AG09309 (cell line): ENCODE measurements around the gene BCAS2.

Source experiments
- DNase-seq: peaks from one replicate; pipeline ENCODE4 v3.0.0-alpha.2; 2010; ENCODE audit warnings: low read depth
- H3K4me3 ChIP-seq: 2 replicates; pipeline ENCODE4 v1.5.1; 2011; ENCODE audit warnings: mild to moderate bottlenecking, low read depth, low read length, moderate library complexity; ENCODE audit not compliant: control insufficient read depth
- TF ChIP-seq, protein P1 (sequence below): IDR thresholded peaks from 2 replicates; pipeline ENCODE4 v1.5.1; 2011; ENCODE audit warnings: mild to moderate bottlenecking, low read depth, low read length, inconsistent platforms; ENCODE audit not compliant: insufficient read depth, control insufficient read depth; ENCODE audit errors: missing control alignments

The BCAS2 gene

GRCh38 chr1:114581335-114582287 is at the start of gene BCAS2:
Gene BCAS2 (minus strand): TSS chr1:114581615. CDS start chr1:114581591, 24 bp downstream.
- H3K4me3 ChIP-seq = peak within 1 kb of the TSS; percentile 61
- peak; percentile 95 for DNase-seq
- TF ChIP-seq, protein P1, sequence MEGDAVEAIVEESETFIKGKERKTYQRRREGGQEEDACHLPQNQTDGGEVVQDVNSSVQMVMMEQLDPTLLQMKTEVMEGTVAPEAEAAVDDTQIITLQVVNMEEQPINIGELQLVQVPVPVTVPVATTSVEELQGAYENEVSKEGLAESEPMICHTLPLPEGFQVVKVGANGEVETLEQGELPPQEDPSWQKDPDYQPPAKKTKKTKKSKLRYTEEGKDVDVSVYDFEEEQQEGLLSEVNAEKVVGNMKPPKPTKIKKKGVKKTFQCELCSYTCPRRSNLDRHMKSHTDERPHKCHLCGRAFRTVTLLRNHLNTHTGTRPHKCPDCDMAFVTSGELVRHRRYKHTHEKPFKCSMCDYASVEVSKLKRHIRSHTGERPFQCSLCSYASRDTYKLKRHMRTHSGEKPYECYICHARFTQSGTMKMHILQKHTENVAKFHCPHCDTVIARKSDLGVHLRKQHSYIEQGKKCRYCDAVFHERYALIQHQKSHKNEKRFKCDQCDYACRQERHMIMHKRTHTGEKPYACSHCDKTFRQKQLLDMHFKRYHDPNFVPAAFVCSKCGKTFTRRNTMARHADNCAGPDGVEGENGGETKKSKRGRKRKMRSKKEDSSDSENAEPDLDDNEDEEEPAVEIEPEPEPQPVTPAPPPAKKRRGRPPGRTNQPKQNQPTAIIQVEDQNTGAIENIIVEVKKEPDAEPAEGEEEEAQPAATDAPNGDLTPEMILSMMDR = no peak

DNA sequence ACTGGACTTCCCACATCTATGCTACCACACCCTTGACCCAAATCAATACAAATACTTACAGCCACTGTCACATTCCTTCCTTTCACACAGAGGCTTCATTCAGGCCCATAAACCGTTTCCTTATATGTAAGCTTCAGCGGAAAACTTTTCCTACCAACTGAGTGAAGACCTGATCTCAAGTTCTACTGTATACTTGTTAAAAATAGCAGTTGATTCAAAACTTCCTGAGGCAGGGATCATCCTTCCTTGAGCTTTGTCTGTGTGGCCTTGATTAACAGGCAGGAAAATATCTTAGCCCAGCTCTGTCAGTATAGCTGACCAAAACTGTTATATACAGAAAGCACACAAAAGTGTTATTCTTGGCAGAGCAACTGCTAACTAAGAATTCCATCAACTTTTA is 45.7 kb upstream of the BCAS2 start:
- TF ChIP-seq, protein P1 = no peak
- DNase-seq = no peak
- no peak overlapping the region for H3K4me3 ChIP-seq

GRCh38 chr1:114623364-114623763 is 41.9 kb upstream of the BCAS2 start:
- no peak overlapping the region for H3K4me3 ChIP-seq
- TF ChIP-seq, protein P1 = no peak
- no peak for DNase-seq

- no peak overlapping the region for H3K4me3 ChIP-seq
- DNase-seq = no peak
- TF ChIP-seq, protein P1 = no peak
Measured at GRCh38 chr1:114620419-114620818, 39.0 kb upstream of the BCAS2 start.

DNA sequence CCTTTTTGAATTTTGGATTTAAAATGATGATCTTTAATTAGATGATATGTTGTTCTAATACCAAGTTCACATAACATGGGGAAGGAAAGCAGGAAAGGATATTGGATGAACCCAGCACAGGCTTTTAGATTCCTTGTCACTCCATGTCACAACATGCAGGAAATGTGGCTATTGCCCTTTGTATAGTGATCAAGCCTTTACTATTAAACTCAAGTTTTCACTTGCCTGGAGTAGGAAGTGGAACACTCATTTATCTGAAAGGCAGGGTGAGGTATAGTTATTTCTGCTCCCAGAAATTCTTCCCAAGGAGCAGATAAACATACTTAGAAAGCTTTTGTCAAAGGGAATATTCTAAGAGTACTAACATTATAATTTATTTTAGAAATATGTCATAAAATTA is 37.2 kb upstream of the BCAS2 start:
- no peak overlapping the region for H3K4me3 ChIP-seq
- DNase-seq = no peak
- TF ChIP-seq, protein P1 = no peak

- no peak overlapping the region for H3K4me3 ChIP-seq
- no peak for DNase-seq
- TF ChIP-seq, protein P1 = no peak
Measured at GRCh38 chr1:114610546-114611245, 29.3 kb upstream of the BCAS2 start.
